GM19438 (cell line): ENCODE measurements around the gene CACNA1C.

Experiments used
- ATAC-seq: cut with Tn5 transposase; IDR thresholded peaks from one replicate; pipeline ENCODE4 v1.9.1; 2021; ENCODE audit warnings: low read depth; ENCODE audit not compliant: unreplicated experiment

CACNA1C gene

DNA sequence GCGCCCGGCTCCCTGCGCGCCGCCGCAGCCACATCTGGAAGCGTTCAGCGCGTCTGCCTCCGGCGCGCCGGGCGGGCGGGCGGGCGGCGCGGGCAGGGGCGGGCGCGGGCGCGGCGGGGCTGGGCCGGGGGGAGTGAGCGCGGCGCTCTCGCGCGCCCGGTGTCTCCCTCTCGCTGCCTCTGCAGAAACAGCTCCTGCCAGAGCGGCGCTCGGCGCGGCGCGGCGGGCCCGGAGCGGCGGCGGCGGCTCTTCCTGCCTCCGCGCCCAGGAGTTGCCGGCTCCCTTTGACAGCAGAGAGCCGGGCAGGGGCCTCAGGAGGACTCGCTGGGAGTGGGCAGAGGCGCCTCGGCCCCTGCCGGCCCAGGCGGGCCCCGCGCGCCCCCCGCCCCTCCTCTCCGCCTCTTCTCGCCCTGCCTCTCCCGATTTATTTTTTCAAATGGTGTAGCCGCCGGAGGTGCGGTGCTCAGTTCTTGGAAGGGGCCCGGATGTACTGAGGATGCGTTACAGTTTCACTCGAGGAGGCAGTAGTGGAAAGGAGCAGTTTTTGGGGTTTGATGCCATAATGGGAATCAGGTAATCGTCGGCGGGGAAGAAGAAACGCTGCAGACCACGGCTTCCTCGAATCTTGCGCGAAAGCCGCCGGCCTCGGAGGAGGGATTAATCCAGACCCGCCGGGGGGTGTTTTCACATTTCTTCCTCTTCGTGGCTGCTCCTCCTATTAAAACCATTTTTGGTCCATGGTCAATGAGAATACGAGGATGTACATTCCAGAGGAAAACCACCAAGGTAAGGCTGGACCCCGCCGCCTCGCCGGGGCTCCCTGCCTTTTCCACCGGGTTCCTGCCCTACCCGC is at the start of gene CACNA1C:
Gene CACNA1C, plus strand, starts transcription at position 162 of the 853 bp plus-strand sequence. Its CDS starts 576 bp downstream, at position 738.
- no peak for ATAC-seq

DNA sequence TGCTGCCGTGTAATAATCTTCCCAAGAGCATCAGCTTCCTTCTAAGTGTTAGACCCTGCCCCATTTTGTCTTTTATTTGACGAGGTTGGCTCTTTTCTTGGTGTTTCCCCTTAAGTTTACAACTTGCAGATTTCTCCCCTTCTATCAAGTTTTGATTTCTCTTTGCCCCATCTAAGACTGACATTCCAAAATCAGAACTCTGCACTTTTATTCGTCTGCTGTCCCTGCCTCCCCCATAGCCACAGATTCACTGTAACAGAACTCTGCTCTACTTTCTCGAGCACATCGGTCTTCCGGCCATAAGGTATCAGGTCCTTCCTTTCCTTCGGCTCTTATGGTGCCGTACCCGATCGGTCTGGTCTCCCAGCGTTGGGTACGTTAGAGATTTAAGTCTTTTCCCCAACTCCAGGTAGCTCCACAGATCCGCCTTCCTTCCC is 49.1 kb upstream of the CACNA1C start:
- peak; percentile 13 for ATAC-seq

DNA sequence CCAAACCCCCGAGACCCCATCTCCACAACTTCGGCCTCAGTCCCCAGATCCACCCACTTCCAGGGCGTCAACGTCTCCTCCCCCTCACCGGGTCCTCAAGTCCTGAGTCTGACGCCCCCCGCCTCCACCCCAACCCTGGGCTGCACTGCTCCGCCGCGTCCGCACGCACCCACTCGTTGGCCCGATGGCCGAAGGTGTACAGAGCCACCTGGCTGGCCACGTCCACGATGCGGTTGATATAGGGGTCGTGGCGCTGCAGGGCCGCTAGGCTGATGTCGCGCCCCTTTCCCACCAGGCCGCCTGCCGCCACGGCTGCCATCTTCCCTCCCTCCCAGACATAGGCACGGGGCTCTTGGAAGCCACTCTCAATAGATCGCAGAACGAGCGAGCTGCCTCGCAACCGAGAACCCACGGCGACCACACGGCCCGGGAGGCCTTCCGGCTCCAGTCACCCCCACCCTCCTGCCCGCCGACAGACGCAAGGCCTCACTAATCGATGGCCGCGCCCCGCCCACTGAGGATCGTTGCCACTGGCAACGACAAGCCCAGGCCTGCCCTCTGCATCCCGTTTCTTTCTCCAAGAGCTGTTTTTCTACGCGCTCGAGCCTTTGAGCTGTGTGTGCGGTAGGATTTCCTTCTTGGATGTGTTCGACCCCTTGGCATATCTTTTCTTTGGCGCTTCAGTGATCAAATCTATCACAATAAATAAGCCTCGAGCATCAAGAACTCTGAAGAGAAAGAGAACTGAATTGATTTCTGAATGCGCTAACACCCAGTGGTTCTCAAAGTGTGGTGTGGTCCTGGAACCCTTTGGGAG is 48.5 kb upstream of the CACNA1C start, which contains the start of gene DCP1B:
Gene DCP1B, minus strand, starts transcription at position 345 of the 817 bp plus-strand sequence. Its CDS starts 26 bp downstream, at position 319.
- peak; percentile 99 for ATAC-seq

DNA sequence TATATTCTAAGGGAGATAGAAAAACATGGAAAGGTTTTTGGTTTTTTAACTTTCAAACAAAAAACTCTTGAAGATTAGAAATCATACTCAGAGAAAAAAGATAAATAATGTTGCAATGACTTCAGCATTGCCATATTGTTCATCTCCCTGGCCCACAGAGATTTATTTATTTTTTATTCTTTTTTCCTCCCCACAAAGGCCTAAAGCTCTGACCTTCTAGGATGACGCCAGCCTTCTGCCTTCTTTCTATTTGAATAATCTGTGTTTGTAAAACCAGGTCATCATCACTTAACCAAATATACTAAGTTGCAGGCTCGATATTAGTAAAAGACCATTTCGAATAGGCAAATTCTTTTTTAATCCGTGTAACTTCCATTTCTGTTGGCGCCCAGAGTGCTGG is 44.1 kb upstream of the CACNA1C start:
- no peak for ATAC-seq

DNA sequence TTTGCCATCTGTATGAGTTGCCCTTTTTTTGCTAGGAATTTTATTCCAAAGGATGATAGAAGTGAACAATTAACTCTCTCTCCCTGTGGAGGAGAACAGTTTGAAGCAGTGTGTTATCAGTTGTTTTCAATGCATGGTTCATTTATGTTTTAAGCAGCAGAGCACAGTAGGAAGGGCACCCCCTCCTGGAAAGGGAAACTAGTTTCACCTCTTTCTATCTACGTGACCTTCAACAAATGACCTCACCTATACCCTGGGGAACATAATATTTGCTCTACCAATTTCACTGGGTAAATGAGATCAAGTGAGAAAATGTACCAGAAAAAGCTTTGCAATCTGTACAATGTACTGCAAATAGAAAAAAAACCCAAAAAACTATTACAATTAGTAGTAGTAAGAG is 43.2 kb upstream of the CACNA1C start:
- no peak for ATAC-seq

DNA sequence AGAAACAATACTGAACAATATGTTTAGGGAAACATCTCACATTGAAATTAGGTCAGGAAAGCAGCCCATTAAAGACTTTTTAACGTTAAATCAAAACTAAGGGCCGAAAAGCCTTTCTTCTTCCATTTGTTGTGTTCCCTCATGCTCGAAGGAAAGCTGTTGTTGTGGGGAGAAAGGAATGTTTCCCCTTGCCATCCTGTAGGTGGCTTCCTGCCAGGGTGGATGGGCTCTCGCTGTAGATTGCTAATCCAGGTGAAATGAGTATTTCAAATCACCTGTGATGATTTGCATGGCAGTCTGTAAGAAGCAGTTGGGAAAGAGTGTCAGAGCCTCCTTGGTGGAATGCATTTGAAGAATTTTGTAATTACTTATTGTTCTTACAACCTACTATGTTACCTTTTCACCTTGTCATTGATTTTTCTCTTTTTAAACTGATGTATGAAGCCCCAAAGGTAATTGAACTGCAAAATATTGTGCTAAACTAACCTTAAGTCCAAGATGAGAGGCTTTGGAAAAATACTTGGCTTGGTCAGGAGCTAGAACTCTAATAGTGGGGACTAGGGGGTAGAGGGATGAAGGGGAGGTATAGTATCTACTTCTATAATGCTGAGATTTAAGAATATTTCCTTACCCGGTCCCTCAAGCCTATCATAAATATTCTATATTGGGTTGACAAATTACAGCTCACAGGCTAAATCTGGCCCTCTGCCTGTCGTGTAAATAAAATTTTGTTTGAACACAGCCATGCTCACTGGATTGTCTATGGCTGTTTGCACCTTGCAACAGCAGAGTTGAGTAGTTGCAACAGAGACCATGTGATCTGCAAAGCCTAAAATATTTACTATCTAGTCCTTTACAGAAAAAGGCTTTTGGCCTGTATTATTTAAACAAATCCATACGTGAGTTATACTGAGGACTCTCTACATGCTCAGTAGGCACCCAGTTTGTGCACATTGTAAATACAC is 40.9 kb upstream of the CACNA1C start:
- ATAC-seq = no peak

DNA sequence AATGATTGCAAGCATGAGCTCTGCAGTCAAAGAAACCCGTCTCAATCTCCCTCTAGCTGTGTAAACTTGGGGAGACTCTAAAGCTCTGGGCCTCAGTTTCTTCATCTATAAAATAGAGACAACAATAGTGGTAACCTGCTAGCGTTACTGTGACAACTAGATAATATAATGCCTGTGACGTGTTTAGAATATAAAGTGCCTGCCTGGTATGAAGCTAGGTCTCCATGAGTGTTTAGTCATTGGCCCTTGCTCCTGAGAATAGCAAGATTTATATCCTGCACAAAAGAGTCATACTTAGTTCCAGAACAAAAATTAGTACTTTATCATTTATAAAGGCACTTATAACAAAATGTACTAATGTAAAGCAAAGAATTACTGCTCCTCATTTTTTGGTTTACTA is 39.7 kb upstream of the CACNA1C start:
- ATAC-seq = no peak

DNA sequence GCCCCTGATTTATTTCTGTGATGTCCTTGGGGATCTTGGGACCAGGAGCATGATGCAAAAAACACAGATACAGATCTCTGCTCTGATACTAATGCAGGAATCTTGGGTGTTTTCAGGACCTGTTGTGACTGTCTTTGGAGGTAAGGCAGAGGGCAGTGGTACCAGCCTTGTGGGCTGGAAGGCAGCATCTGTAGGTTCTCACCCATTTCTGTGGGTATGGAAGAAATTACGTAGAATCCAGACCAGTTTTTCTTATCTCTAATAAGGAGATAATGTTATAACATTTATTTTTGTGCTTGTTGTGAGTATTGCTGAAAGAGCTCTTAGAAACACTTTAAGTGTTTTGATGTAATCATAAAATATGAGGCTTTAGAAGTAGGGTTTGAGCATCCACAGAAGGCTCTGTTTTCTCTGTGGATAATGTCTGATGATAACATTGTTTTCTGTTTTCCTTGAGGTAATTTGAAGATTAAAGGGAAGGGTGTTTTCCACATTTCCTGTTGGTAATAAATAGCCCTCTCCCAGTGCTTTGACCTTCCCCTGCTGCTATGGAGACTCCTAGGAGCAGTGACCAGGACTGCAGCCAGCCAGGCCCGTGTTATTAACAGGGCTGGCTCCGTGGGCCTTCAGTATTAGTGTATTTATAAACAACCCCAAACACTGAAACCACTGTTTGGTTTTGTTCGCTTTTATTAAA is 39.1 kb upstream of the CACNA1C start:
- no peak for ATAC-seq

DNA sequence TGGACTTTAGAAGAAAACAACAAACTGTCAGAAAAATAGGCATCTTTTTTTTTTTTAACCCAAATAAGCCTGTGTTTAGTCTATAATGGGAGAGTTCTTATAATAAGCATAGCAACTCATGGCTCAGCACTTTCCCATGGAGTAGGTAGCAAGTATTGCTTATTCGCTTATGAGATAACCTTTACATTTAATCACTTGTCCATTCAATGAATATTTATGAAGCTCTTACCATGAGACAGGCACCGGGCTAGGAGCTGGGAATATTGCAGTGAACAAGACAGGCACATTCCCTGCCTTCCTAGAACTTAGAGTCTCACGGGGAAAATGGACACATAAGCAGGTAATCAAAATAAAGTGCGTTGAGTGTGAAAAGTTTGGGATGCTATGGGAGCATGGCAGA is 38.6 kb upstream of the CACNA1C start:
- ATAC-seq = no peak

DNA sequence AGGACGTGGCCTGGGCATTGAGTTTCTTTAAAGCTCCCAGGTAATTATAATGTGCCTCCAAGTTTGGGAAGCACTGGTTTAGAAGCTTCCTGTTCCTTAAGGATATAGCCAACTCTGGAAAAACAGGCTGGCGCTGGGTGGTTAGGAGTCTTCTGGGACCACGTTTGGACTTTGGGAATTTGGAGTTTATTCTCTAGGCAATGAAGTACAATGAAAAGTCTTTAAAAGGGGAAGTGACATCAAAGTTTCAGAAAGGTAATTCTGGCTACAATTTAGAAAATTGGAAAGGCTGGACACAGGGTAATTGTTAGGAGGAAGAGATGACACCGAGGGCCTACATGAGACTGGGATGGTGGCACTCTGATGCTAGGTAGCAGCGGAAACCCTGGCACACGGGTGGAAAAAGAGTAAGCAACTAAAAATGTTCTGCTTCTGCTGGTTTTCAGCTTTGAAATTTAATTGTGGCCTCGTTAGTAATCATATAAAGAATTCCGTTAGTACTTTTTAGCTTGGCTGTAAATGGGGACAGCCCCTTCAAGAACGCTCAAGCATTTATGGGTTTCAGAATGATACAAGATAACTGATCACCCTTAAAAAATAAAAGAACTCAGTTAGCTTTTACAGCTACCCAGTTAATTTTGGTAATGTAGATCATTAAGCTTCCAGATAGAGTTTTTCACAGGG is 35.8 kb upstream of the CACNA1C start:
- ATAC-seq = no peak

DNA sequence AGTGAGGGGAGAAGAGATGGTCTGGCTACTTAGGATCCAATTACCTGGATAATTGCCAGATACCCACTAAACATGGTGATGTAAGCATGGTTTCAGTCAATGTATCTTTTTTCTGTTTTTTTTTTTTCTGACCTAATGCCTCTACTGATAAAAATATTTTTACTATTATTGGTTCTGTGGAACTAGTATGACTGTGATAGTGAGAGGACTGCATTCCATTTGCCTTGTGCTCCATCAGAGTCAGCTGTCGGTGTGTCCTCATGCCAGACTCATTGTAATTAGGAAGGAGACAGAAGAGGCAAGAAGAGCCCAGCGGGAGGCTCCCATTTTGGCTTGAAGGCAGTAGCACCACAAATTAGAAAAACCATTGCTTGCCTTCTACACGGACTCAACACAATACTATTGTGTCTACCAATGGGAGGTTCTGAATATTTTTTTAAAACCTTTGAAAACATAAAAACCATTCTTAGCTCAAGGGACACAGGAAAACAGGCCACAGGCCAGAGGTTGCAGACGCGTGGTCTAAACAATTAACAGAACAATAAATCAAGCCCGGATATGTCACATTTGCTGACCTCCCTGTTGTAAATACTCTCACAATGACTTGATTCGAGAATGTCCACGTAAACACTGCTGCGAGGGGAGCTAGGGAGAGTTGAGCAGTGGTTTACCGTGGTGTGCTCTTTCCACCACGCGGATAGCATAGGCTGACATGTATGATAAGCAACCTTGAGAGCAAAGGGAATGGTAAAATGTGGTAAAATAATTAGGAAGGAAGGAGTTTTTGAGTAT is 35.0 kb upstream of the CACNA1C start:
- ATAC-seq = no peak

DNA sequence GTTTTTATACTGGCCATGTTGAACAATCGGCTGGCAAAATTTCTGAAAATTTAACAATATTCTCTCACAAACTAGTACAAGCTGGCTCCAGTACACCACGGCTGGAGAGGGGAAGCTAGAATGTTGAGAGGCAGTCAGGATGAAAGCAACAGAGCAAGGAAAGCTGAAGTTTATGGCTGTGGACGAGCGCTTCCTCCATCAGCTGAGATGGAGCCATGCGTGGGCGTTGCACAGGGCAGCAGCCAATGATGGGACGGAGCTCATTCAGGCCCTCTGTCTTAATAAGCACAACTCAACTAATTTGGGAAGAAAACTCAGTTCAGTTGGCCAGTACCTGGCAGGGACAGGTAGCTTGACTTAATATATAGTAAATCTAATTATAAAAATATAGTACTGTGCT is 34.4 kb upstream of the CACNA1C start:
- no peak for ATAC-seq

DNA sequence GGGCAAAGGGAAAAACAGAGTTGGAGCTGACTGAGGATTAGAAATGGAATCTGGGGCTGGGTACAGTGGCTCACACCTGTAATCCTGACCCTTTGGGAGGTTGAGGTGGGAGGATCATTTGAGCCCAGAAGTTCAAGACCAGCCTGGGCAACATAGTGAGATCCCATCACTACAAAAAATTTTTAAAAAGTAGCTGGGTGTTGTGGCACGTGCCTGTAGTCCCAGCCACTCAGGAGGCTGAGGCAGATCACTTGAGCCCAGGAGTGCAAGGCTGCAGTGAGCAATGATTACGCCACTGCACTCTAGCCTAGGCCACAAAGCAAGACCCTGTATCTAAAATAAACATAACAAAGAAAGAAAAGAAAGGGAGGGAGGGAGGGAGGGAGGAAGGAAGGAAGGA is 33.7 kb upstream of the CACNA1C start:
- no peak for ATAC-seq

DNA sequence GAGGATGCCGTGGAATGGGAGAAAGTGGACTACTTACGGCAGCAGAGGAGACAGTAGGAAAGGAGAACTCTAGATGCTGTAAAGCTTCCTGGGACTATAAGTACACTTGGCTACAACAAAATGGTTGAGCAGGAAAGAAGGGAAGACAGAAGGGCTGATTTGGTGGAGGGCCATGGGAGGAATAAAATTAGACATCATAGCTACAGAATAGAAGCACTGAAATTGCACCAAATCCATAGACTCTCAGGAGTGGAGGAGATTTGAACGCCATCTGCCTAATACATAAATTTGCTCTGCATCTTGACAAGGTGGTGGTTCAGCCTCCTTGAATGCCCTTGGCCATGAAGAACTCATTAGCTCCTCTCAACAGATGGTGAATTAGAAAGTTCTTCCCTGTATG is 32.3 kb upstream of the CACNA1C start:
- ATAC-seq = no peak

DNA sequence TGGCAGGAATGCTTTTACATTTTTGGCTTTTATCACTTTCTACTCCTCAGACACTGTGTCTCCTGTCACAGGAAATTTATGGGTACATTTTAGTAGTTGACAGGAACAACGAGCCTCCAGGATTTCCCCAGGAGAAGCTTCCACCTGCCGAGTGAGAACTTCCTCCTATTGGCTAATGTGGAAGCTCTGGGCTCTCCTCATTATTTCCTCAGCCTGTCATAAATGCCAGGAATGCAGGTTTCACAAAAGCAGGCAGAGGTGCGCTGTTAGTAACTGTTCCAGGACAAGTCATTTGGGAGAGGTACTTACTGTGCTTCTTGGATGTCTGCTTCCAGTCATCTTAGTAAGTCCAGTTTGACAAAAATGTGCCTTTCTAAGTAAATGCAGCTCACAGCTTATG is 29.4 kb upstream of the CACNA1C start:
- no peak for ATAC-seq

DNA sequence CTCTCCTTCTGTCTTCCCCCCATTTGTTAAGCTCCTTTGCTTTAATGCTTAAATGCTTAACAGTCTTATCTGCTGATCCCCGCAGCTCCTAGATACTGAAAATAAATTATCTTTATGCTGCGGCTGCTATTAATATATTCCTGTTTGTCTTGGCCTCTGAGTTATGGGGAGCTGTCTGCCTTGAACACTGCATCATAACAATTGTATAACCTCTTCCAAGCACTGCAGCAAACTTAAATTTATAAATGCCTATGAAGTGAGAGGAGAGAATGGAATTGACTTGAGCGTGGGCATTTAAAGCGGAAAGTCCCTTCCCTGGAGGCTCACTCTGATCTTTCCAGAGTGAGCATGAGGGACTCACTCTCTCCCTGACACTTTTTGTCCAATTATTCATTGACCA is 25.4 kb upstream of the CACNA1C start:
- ATAC-seq = no peak

DNA sequence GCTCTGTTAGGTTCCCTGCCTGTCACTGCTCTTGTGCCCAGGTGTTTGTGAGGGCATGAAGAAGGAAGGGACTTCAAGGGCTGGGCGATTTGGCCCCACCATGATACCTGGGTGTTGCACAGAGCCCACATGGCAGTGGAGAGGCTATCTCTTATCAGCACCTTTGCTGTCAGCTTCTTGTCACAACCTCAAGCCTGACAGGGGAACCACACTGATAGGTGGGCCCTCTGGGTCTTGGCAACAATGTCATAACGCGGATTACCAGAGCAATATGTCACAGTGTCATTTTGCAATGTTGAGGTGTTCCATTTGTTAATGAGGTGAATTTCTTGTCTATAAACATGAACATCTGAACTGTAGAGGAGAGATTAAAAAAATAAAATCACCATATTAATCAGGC is 22.9 kb upstream of the CACNA1C start:
- ATAC-seq = no peak

DNA sequence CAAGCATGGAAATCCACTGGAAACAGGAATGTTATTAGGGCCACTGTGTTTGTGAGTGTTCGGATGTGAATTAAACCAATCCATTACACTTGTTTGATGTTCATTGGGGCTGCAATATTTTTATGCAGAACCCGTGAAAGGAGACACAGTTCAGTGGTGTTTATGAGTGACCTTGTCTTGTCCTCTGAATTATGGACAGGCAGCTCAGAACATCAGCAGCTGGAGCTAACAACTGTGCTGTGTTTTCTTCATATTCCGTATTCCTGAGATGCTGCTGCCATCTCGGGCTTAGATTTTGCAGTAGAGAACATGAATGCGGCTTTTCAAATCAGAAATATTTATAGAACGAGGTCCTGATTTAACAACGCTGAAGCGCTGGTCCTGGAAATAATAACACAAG is 20.3 kb upstream of the CACNA1C start:
- no peak for ATAC-seq
